HG03342 (cell line): Measurements from ENCODE around the gene PTPRO.
A peak's percentile ranks its signal among the peaks of the same experiment; 100 is the strongest.

Experiments used
- ATAC-seq: cut with Tn5 transposase; IDR thresholded peaks from one replicate; pipeline ENCODE4 v1.9.1; 2021; ENCODE audit warnings: mild to moderate bottlenecking, moderate library complexity; ENCODE audit not compliant: unreplicated experiment

The PTPRO gene

DNA sequence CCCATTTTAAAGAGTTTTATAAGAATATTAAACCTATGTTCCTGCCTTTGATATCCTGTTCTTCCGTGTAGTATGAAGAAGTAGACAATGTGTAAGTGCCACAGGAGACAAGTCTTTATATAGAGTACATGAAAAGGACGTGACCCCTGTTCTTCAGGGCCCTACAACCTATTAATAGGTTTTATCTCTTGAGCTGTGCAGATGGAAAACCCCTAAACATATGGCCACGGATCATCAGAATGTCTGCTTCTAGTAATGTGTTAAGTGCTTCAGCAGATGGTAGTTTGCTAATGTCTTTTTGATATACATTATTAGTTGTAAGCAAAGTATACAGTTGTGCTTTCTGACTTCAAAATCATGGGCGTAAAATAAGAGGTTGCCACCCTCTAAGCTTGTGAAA is 228.5 kb downstream of the PTPRO start:
- ATAC-seq, result no peak

DNA sequence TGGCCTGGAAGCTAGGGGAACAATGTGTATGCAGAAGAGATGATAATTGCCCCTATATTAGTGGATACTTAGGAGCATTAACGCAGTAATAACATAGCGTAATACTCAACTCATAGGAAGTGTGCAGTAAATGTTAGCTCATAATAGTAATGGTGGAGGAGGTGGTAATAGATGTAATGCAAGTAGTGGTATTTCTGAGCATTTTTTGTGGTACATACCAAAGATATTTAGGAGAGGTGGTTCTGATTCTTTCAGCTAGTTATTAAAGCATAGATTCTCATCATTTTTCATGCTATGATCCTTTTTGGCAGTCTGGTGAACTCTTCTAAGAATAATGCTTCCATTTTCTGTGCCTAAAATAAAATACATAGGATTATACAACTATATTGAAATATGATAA is 233.1 kb downstream of the PTPRO start:
- ATAC-seq, result no peak

DNA sequence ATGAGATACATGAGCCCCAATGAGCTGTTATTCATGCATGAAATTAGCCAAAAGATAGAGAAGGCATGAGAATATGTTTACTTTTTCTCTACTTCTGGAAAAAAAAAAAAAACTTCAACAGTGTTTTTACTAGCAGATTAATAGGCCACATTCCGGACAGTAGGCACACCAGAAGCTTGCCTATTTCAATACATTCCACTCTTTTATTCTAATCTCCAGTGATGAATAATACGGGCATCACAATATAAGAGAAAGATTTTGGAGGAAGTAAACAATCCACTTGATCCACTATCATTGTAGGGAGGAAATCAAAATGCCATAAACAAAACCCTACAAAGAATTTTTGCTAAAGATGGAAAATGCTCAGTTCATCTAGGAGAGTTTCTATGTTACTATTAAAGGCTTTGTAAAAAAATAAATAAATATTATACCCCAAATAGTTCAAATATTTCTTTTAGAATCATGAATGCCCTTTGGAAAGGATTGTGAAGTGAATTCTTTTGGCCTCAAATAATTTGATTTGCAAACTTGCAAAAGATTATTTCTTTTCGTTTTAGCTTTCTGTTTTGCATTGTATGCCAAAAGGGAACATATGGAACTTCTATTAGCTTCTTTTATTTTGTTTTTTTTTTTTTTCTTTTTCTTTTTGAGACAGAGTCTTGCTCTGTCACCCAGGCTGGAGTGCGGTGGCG is 234.2 kb downstream of the PTPRO start:
- ATAC-seq, result no peak

DNA sequence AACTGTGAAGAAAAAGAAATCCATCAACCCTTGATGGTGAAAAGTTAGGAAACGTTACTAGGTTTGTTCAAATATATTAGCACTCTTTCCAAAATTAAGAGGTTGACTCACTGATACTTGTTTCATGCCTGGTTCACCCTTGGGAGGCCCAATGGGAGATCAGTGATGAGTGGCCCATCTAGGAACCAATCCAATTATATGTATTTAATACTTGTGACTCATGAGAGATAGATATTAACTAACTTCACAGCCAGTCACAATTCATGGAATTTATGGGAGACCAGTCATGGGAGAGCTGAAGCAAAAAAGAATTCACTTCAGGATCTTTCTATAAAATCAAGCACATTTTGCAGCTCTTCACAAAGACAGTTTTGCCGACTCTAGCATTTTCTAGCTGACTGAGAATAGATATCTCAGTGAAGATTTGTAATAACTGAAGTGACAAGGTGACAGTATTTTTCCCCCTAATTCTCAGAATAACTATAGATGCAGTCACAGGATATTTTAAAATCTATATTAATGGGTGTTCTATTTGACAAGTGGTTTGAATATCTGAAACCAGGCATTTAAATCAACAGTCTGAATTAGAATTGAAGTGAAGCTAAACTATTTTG is 236.7 kb downstream of the PTPRO start:
- no peak for ATAC-seq

DNA sequence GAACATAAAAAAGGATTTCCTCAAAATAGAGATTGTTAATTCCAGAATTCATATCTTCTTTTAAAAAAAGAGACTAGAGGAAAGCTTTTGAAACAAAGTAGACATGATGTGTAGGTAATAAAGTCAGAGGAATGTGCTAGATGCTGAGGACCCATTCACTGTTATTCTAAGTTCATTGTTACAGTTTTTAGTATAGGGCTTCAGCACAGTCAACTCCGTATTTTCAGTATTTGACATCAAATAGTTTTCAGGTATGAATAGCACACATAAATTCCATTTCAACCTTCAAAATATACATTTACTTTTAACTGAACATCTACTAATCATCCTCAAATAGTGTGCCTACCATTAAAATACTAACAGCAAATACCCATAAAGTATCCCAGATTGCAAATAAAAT is 239.1 kb downstream of the PTPRO start:
- ATAC-seq, result no peak

DNA sequence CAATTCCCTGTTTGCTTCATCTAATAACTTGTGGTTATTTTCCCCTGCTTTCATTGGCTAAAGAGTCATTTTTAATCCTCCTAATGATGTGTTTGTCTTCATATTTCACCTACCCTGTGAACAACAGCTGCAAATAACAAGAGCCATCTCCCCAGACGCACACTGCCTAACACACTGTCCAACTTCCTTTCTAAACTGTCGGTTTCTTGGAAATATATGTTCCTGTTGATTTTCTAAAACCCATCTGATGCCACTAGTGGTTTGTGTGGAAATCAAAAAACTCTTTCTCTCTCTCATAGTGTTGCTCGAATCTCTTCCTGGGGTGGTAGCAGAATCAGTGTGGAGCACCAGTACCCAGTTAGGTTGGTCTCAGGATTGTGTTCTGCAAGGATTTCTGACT is 240.0 kb downstream of the PTPRO start:
- ATAC-seq, result no peak

DNA sequence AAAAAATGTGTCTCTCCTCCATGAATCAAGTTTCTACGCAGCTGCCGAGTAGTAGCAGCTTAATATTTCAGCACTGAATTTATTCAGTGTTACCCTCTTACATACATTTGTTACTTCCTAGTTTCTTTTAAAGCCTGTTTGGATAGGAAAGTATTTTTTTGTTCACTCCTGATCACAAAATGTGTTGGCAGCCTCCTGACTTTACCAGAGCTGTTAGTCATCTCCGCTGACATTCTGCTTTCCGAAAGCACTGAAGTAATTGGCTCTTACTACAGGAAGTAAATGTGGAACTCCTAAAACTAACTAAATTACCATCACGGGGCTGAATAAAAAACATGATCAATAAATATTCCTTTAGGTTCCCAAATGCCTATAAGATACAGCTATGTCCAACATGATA is 241.4 kb downstream of the PTPRO start:
- peak; percentile 63 for ATAC-seq

DNA sequence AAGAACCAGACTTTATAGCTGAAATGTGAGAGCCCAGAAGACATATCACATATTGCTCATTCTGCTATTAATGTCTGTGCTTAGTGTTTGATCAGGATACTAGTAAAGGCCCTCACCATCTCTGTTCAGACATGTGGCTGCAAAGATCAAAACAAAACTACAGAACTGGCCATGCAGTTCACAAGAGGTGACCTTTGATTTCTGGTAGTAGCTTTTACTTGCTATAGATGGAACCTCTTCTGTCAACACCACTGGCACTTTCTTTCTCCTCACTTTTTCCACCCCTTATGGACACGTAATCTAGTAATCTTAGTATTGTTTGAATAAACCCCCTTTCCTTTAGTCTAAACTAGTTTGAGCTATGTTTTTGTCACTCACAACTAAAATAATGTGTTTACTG is 252.0 kb downstream of the PTPRO start:
- ATAC-seq, result no peak

DNA sequence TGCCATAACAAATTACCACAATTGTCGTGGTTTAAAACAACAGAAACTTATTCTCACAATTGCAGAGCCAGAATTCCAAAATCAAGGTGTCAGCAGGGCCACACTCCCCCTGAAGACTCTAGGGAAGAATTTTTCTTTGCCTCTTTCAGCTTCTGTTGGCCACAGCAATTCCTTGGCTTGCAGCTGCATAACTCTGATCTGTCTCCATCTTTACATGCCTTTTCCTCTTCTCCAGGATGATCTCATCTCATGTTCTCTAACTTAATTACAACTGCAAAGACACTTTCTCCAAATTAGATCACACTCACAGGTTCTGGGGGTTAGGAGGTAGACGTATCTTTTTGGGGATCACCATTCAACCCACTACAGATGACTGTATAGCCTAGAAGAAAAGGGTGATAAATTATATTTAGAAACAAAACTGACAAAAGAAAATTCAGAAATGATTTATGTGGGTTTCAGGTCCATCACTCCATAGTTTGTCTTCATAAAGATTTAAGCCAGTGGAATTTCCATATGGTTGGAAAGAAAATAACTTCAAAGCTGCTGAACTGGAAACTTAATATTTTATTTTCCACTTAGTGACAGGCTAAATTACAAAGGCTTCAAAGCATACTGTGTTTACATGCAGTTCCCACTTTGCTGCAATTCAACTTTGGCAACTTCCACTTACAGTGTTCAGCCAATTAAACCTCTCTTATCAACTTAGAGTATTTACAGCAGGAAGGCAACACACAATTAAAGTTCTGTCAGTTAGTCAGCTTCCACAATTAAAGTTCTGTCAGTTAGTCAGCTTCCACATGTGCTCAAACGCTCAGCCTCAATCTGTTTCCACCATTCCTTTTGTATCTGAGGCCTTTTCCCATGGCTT is 253.6 kb downstream of the PTPRO start:
- no peak for ATAC-seq

DNA sequence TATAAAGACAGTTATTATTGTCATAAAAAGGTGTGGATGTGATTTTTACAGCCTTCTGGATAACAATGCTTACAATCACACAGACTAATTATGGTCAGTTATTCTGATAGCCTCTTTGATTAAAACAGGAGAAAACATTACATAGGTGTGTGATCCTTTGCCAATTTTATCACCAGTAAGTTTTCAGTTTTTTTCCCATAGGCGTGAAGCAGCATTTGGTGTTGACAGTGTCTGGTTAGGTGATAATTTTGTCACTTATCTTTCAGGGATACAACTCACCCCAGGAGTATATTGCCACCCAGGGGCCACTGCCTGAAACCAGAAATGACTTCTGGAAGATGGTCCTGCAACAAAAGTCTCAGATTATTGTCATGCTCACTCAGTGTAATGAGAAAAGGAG is 258.1 kb downstream of the PTPRO start:
- no peak for ATAC-seq

DNA sequence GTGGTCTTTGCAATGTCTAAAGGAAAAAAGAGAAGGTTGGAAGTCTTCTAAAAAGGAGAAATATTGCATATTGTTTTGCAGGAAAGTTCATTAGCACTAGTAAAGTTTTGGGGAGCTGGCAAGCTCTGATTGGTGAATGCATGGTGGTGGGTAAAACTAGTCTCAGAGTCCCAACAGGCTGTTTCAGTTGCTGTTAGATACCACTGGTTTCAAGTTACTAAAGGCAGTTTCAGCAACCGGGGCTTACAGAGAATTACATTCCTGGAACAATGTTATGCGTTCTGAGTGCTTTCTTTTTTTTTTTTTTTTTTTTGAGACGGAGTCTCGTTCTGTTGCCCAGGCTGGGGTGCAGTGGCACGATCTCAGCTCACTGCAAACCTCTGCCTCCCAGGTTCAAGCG is 258.7 kb downstream of the PTPRO start:
- ATAC-seq, result no peak

DNA sequence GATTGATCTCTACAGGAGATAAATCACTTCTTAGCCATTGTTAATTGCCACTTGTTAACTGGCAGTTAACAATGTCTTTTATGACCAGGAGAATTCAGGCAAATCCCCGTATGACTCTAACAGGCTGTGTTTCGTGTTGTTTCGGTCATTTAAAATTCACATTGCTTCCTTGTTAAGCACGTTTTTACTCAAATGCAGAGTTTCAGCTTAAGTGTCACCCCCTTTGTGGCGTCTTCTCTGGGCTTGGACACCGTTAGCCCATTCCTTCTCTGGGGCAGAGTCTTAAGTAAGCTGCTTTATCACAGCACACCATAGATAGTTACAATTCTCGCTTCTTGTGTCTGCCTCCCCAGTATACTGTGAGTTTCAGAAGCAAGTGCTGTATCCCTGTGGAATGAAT is 261.5 kb downstream of the PTPRO start:
- ATAC-seq, result no peak

DNA sequence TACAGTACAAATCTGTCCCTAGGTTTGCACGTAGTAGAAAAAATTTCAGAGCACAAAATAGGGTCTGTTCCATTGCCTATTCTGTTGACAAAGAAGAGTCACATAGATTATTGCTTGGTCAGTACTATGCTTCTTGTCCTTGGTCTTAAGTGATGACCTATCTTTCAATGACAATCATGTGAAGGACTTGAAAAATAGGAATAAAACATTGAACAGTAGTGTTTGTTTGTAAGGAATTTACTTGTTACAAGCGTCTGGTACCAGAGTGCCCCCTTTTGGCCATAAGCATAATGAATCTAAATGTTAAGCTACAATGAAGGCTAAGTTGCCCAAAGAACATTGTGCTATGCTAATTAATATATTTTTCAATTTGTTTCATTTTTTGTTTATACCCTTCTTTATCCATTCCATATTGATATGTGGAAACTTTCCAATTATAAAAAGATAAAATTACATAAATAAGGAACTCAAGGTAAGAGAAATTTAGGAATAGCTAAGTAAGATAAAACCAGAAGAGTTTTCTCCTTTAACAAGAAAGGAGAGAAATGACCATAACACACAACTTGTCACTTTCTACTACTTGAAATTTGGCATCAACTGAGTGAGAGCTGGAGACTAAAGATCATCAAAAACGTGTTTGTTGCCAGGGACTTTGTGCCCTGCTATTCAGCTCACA is 262.2 kb downstream of the PTPRO start:
- ATAC-seq, result peak; percentile 54

DNA sequence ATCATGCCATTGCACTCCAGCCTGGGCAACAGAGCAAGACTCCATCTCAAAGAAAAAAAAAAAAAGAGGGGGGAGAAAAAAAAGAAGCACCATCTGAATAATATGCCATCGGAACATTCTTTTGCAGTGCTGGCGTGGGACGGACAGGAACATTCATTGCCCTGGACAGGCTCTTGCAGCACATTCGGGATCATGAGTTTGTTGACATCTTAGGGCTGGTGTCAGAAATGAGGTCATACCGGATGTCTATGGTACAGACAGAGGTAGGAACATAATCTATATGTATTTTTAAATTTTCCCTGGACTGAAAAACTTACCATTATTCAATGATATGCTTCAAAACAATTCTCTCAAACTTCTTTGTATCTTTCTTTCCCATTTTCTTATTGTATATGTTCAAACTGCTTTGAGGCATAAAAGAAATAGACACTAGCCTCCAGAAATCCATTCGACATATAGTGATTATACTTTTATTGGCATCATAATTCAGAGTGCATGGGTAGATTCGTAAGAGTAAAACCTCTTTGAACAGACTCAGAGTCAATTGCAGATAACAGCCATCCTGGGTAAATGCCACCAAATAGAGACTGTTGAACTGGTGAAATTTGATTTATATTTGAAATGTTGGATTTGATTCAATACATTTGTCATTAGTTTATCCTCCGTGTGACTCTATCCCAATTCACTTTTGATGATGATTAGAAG is 267.2 kb downstream of the PTPRO start:
- no peak for ATAC-seq

DNA sequence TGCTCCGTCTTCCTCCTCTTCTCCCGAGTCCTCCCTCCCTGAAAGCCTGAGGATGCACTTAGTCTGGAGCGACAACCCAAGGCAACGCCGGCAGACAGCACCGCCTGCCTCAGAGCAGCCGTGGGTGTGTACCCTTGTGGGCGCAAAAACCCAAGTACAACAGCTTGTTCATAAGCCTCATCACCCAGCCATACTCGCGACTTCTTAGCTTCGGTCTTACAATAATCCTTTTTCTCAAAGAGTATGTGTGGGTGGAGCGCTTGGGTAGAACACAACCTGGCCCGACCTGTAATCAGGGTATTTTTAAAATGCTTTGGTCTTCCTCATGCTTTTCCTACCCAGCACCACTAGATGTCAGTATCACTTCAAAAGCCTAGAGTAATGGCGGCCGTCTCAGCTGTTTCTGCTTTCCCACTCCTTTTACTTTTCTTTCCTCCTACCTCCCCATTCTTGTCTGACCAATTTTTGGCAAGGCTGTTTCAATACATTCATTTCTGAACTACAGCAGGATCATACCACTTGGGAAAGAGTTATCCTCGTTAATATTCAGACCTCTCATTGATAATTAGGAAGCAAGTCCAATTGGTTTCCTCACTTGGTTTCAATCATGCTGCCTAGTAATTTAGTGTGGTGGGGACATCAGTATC is 268.0 kb downstream of the PTPRO start:
- peak; percentile 98 for ATAC-seq

DNA sequence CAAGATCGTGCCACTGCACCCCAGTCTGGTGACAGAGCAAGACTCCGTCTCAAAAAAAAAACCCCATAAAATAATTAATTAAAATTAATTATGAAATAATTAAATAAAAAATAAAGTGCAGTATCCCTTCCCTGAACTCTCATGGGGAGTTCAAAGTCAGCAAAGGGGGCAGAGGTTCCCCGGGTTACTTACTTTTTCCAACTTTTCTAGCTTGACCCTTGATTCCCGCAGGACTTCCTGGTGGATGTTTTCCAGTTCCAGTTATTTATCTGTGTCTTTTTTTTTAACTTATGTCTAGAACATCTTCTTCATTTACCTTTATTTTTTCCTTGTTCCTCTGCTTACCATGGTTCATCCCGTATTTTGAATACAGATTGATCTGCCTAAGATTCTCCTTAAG is 269.5 kb downstream of the PTPRO start:
- no peak for ATAC-seq

DNA sequence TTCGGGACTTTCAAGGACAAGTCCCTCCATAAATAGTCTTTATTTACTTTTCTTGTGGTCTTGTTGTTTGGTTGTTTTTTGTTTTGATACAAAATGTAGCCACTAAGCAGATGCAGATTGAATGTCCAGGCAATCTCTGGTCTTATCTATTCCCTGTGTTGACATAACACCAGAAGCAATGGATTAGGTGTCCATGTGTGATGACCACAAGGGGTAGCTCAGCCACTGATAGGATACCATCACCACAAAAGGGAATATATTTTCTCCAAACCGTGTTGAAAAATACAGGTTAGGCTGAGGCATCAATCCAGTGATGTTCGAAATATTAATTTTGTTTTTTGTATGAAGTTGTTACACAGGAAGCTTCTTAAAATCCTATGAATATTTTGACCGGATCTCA is 270.6 kb downstream of the PTPRO start:
- ATAC-seq, result no peak

DNA sequence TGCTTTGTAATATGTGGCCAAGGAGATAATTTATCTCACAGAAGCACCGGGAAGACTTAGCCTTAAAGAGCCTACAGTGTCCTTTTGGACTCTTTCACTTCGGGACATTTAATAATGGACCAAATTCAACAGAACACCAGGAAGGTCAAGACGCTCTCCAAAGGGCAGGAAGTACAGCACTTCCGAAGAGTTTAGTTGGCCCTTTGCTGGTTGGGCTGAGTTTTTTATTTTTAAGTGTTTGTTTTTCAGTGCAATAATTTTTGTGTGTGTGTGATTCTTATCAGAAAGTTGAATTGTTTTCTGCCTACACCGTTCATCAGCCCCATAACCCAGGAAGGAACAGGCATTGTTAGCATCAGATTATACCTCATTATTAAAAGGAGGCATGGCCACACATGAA is 273.9 kb downstream of the PTPRO start:
- no peak for ATAC-seq

DNA sequence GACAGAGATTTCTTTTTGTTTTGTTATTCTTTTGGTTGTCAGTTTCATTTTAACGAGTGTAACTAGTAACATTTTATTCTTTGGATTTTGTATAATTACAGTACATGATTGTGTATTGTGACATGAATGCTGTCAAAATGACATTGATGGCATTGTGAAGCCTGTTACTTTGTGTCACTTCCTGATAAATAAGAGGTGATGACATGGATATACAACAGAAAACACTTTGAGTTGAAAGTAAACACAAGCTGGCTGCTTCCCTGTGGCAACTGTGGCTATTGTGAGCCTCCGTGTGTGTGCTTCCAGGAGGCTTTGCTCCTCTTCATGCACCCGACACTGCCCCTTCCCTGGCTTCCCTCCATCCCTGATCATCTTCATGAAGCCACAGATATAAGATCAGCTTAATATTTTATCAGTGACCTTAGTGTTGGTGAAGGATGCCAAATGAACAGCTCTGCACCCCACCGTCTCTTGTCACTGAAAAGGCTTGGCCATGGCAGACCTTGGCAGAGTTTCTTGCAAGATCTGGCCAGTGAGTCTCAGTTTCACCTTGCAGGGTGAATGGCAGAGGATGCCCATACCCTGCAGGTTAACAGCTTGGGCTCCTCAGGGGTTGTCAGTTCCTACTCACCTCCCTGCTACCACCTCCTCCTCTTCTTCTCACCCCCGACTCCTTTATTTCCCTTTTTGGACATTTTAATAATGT is 275.0 kb downstream of the PTPRO start:
- no peak for ATAC-seq
